NCI-H82 (cell line): ENCODE data around the gene HABP2.

Experiments used
- DNase-seq: peaks from one replicate; lab custom pipeline; 2025; lab: John Stamatoyannopoulos, UW

The HABP2 gene

DNA sequence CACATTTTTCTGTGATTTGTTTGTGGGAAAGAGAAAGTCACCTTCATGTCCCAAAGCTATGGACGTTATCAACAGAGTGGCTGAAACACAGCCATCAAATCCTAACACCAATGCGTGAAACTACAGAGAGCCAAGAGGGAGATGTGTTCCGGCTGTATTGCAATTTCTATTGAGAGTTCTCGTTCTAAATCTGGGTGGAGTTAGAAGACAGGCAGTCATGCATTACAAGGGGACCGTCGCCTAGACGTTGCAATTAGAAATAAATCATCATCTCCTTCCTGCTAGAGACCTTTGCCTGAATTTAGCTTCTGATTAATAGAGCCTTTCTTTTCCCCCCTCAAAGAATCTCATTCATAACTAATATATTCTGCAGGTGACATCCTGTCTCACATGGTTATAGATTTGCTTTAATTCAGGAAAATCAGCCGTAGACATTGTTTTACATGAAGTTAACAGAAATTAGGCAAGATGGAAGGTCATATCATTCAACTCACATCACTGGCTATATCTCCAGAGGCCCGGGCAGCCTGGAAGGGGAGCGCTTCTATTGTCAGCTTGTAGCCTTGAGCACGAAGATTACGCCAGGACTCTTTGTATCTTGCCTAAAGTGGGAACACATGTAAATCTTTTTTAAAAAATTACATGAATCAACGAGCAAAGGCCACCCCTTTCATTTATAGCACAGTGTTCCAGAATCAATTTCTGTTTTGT, 52.6 kb downstream of the HABP2 start:
- DNase-seq: no peak

DNA sequence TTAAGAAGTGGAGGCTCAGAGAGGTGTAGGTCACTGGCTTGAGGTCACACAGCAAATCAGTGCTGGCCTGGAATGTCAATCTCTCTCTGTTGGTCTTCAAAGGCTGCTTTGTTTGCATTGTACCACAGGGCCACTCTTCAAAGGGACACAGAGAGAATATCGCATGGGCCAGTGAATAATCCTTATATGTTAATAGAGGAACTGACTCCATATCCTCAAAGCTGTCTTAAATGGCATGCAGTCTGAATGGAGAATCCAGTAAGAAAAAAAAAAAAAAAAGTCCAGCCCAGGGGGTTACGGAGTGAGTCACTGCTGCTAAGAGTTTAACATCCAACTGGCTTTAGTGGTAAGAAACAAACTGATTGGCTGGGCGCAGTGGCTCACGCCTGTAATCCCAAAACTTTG, 56.9 kb downstream of the HABP2 start:
- no peak for DNase-seq

DNA sequence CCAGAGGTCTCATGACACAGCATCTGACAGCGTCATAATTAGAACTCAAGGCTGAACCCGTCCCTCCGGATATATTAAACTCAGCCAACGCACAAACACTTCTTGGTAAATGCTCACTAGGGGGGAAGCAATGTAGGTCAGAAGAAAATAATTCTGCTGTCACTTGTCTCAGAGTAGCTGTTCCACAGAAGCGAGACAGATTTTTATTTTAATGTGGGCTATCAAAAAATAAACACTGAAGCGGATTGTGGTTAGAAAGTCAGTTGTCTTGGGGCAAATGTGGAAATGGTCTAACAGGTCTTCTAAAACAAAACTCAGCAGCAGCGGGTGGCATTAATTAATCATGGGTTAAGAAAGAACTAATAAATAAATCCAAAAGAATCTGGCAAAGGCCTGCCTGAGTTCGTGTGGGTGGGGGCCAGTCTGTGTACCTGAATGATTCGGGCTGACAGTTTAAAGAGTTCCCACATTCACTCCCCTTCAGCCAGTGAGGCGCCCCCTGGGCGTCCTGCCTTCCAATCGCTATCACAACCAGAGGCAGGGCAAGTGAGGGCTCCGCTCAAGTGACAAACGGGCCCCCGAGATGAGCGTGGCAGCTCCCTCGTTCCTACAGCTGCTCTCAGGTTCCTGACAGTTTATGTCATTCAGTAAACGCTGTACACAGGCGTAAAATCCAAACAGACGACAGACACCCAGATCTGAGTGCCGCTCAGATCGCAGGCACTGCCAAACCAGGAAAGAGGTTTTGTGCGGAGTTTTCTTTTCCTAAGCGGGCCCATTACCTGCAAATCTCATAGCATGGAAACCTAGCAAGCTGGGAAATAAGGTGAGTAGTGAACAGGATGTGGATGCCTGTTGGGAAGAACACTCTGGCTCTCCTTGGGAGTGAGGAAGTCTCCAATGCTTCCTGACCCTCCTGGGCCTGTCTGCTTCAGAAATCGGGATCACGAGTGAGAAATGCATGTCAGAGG, 58.1 kb downstream of the HABP2 start:
- no peak for DNase-seq

DNA sequence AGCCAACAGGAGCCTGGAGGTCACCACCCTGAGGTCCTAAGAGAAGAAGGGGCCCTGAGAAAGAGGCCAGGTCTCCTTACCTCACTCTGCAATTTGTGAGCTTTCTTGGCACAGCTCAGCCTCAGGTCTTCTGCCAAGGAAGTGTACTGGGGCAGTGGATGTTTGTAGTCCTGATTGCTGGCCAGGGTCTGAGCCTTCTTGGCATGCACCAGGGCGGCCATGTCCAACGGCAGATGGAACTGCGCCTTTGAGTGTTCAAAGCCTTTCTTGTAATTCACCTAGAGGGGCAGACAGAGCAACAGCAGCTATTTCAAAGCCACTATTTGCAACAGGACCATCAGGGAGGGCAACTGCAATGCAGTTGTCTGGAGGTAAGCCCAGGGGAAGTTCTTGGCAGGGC, 59.3 kb downstream of the HABP2 start:
- DNase-seq: no peak

DNA sequence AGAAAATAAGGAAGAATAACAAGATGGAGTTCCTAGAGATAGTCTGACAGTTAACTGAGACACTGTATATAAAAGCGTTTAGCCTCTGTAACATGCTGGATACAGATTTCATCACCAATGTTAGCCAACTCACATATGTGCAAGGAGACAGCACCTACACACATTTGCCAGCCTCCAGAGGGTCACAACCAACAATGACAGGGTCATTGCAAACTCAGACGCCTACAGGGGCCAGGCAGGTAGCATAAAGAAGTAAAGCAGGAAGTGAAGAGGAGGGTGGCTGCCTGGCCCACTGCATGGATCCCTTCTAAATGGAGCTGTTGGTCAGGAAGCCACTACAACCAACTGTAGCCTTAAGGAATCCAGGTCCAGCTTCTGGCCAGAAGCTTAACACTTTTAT, 60.6 kb downstream of the HABP2 start:
- DNase-seq: no peak

DNA sequence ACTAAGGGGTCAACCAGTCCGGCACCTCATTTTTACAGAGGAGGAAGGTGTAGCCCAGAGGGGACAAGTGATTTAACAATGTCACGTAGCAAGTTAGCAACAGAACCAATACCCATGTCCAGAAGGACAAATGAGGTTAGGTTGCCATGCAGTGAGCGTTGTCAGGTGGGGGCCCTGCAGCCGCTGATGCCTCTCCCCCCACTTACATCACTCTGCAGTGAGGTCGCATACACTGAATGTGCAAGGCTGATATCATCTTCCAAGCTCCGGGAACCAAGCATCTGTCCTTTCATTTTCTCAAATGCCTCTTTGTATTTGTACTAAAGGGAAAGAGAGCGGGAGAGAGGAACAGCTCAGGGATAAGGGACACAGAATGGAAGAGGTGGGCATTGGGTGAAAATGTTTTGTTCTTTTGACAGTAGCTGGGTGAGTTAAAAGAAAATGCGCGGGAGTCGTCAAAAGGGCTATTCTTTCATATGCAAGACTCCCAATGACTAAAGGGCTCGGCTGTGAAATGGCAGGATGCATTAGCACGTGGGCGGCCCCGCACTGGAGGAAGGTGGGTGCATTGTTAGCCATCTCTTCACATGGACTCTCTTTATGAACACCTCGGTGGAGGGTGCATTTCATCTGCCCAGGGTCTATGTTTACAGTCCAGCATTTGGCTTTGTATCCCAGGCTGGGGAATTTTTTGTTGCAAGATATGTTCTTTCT, 61.3 kb downstream of the HABP2 start:
- DNase-seq: no peak

DNA sequence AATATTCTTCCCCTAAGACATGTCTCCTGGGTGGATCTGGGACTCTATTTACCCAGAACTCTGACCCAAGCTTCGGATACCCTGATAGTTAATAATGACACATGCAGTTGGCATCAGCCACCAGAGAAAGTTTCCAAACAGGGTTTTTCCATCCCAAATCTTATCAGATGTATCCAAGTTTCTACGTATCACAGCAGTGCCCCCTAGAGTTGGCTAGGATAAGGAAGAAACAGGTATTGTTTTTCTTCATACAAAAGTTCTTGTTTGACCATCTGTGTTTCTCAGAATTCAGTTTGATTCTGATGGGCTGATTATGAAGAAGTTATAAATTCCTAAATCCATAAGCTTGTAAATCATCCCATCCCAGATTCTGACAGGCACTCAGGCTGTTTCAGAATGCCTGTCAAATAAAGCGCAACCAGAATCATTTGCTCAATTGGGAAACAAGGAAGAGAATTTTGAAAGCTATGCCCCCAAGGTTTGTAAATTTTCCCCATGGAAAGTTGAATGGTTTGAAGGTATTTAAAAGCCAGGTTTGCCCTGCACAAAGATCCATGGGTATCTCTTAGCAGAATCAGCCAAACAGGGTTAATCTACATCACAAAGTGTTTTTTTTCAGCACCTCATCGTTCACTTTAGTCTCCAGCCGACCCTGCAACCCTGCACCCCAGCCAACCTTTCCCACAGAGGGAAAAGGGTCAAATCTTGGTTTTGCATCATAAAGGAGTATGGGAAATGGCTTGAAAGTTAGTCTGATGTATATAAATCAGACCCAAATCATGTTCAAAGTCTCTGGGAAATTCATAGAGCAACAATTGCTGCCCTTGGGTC, 63.6 kb downstream of the HABP2 start:
- DNase-seq: no peak

DNA sequence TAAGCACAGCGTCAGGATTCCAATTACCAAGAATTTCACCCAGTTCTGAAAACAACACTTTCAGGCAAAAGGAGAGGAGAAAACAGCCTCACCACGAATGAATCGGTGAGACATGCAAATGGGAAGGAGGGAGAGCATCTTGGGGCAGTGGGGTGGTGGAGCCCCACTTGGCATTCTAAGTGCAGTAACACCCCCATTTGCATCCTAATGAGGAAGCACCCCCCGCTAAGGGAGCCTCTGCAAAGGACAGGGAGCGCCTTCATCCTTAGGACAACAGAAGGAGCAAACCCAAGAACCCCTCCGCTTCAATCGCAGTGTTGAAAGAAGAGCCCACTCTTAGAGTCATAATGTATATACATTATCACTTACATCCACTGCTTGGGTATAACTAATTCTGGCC, 64.2 kb downstream of the HABP2 start:
- no peak for DNase-seq

DNA sequence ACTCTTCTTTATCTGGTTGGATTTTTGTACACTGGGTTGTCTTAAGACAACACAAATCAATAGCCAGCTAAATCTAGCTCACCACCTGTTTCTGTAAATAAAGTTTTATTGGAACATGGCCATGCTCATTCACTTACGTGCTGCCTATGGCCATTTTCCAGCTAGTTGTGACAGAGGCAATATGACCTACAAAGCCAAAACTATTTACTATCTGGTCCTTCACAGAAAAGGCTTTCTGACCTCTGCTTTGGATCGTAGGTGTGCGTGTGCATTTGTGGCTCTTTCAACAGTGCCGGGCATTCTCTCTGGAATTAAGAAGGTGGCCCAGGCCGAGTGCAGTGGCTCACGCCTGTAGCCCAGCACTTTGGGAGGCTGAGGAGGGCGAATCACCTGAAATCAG, 65.5 kb downstream of the HABP2 start:
- DNase-seq: no peak

DNA sequence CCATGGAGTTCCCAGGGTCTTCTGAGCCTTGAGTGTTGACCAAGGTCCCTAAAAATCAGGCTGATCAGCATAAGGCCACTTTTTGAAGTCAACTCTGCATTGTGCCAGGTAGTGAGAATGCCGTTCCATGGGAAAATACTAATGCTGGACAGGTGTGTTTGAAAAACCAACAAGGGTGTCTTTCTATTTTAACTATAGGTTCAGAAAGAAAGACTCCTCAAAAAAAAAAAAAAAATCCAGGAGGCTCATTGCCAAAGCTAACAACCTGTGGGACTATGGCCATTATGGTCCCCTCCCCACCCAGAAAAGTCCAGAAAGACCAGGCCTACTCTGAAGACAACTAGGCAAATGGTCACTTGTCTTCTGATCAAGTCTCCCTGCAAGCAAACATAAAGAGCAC, 66.5 kb downstream of the HABP2 start:
- DNase-seq: no peak

DNA sequence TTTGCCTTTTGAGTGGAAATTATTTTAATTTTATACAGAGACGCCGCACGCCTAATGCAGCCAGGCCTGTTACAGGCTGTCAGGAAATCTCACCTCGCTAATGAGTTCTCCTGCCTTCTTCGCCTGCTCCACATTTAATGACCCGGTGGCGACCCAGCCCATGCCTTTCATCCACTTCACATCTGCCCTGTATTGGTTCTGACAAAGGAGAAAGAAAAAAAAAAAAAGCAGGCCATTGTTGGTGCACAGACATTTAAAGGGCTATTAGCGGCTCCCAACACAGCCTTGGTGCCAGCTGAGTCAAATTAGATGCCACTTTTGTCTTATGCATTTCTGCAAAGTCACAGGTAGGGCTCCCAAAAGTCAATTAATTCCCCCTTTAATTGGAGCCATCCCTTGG, 67.7 kb downstream of the HABP2 start:
- DNase-seq: no peak

DNA sequence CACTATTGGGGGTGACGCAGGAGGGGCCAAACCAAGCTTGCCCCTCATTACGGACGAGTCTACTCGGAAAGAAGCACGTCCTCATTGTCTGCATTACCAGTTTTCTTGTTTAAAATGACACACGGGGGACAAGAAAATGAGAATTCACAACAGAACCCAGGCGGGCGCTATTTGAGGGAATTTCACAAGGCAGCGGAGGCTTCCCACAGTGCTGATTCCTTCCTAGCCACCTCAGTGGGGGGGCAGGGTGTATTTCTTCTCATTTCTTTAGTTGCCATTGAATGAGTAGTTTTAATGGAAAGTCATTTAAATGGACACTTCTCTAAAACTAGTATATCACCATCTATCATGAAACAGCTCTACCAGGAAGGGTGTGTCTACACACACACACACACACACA, 68.1 kb downstream of the HABP2 start:
- no peak for DNase-seq

DNA sequence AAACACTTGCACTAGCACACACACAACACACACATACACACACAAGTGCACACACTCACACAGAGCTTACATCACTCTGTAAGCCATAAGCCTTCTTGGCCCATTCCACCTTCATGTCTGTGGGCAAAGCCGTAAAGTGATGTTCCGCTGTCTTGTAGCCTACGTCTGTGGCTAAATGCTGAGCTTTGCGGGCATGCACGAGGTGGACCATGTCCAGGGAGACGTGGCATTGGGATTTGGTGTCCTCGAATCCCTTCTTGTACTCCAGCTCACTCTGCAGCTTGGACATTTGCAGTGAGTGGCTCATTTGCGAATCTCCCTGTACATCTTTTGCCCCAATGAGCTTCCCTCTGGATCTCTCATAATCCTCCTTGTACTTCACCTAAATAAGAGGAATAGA, 68.9 kb downstream of the HABP2 start:
- no peak for DNase-seq

DNA sequence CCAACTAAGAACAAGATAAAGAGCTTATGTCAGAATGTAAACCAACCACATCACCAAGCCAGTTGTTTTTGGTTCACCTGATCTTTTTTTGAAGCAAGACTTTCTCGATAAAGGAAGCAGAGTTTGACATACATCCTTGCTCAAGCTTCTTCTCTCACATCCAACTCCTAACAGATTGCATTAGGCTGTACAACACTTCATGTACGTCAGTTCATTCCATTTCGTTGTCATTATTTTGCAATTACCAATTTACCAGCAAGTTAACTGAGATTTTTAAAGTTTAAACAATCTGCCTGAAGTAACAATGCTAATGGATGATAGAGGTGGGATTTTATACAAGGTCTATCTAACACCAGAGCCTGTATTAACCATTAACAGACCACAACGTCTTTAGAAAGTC, 70.0 kb downstream of the HABP2 start:
- DNase-seq: no peak

DNA sequence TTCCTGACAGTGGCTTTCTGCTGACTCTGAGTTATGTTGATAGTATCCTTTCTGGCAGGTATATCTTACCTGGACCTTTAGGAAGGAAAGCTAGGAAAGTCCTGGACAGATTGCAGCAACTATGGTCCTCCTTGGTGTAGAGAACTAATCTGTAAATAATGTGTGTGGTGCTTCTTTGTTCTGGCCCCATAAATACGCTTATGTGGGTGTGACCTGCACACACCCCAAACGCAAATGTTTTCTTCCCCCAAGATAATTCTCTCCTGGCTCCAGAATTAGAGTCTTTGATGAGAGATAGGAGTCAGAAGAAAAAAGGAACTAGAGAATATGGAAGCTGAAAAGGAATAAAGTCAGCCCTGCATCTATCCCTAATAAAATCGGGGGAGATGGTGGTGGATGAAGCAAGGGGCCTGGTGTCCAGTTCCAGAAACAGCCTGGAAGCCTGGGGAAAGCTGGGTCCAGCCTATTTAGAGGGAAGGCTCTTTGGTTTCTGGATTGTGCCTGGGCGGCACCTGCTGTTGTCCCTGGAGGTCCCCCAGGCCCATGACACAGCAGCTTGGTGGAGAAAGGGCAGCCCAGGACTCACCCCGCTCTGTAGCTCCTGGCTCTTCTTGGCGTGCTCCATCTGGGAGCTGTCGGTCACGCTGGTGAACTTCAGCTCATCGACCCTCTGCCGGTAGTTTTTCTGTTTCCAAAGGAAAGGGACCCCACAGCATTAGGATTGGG, 72.8 kb downstream of the HABP2 start:
- no peak for DNase-seq

DNA sequence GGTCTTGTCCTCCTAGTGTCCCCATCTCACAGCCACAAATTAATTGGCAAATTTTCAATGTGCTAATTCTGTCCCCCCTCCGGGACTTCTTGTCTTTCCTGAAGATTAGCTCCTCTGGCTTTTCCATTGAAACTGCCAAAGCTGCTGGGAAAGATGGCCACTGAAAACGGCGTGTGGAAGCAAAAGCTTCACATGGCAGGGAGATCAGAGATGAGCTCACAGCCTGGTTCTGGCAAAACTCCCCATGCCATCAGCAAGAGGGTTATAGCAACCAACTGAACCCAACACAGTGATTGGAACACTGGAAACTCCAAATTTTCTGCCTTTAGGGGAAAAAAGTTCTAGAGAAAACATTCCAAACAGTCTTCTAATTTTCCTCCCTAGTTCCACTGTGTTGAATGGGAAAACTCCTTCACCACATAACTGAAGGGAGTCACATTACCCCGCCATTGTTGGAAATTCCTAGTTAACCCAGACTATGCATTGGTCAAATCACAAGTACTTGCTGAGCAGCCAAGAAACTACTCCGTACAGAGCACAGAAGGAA, 74.0 kb downstream of the HABP2 start:
- DNase-seq: no peak

DNA sequence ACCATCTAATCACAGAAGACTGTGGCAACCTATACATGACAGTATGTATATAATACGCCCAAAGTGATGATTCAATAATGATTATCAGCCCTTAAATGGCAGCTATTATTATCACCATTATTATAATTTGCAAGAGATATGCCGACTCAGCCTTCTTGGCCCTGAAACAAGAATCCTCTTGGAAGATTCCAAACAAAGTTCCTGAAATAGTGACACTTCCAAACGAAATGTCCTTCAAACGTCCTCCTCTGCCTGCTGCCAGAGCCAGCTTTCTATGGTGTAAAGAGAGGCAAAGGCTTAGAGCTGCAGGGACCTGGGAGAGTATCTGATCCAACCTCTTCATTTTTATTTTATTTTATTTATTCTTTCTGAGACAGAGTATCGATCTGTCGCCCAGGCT, 75.0 kb downstream of the HABP2 start:
- DNase-seq: no peak

DNA sequence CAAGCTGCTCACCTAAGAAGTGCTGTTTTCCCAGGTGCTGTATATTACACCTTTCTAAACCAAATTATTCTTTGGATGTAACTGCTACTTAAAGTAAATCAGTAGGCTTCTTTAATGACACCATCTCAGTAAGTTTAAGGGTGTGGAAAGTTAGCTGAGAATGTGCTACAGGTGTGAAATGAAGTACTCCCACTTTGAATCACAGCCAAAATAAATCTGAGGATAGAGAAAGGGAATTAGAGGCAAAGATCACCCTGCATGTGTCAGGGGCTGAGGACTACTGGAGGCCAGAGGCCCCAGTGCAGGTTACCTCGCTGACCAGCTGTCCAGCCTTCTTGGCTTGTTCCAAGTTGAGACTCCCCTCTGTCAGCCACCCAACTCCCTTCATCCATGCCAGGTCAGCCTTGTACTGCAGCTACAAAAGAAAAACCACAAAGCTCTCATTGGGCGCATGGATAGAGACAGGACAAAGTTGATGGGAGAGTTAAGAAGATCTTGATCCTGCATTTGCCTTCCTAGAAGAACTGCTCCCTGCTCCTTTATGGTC, 75.8 kb downstream of the HABP2 start:
- no peak for DNase-seq

DNA sequence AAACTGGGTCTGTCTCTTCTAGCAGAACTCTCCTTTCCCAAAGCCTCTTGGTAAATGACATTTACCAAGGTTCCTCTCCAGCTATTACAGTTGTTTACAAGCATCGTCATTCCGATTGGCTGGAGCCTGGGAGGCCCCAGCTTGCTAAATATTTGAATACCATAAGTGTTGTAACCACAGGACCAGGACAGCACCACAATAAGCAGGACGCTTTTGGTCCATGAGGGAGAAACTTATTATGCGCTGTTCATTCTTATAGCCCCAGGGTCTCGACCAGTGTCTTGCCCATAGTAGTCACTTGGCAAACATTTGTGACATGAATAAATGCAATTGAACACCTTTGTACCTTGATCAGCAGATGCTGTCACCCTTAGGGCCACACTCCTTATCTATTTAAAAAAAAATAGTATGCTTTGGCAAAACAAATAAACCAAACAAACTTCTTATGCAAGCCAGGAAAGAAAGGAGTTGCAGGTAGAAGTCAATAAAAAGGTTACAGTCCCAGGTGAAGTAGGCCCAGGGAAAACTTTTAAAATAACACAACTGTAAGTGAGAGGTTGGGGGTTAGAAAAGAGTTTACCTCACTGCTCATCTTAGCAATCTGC, 78.2 kb downstream of the HABP2 start:
- no peak for DNase-seq

DNA sequence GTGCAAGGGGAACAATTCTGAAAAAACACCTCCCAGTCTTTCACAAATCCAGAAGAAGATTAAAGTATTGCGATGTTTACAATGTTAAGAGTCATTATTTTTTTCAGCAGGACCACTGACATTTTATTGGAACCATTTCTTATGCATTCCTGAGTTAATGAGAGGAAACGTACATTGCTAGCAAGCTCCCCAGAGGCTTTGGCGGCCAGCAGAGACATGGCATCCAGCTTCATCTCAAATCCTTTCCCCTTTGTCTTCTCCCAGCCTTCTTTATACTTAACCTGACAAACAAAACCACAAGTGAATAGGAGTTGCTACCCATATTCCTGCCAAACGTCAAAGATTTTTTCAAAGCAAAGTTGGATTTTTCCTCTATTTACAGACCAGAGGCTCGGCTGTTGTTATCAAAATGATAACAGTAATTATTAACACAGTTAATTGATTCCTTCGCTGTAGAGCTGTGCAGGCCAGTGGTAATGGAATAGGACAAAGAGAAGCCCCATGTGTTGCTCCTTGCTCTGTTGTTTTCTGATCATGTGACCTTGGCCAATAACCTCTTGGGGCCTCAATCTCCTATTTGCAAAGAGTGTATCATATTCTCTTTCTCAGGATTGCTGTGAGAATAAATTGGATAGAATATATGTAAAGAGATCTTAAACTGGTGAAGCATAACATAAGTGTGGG, 79.0 kb downstream of the HABP2 start:
- no peak for DNase-seq
